Measurements from ENCODE around the gene CFAP299.
"Not testable (repeated sequence)": the region's sequence is repeated elsewhere in the genome, so short reads cannot be mapped to it uniquely, and the experiment has no call there.

CFAP299 gene

DNA sequence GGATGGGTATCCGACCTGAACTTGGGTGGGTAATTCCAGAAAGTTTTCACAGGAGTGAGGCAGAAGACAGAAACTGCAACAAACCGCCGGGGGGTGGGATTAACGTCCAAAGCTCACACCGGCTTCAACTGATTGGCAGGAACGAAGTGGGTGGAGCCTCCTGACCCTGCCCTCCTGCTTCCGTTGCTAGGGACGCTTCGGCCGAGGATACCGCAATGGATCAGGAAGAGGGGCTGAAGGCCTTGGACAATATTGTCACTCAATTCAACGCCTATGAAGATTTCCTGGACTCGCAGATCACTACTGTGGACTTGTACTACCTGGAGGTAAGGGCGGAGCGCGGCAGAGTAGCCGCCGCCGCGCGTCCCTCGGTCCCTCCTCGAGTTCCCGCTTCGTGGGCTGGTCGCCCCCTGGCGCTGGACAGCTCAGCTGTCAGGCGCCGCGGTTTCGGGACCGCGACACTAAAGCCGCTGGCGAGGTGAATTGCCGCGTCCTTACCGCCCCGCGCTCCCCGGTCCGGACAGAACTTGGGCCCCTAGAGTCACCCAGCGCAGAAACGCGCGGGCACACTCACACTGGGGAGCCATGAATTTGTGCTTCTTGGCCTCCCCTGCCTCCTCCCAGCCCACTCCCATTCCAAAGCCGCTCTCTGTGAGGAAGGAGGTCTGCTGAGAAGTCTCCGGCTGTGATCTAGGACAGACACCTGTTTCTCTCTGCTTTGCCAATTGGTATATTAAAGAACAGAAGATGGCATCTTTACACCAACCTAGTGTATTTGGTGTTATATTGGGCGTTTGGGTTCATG is at the start of gene CFAP299:
Gene CFAP299, plus strand, starts transcription at position 177 of the 805 bp plus-strand sequence.
- no peak for FAIRE-seq

GRCh38 chr4:80286451-80286850 is 49.1 kb upstream of the CFAP299 start:
- no peak for FAIRE-seq

DNA sequence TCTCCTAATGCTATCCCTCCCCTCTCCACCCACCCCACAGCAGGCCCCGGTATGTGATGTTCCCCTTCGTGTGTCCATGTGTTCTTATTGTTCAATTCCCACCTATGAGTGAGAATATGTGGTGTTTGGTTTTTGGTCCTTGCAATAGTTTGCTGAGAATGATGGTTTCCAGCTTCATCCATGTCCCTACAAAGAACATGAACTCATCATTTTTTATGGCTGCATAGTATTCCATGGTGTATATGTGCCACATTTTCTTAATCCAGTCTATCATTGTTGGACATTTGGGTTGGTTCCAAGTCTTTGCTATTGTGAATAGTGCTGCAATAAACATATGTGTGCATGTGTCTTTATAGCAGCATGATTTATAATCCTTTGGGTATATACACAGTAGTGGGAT is 44.9 kb upstream of the CFAP299 start:
- FAIRE-seq = not testable (repeated sequence)

DNA sequence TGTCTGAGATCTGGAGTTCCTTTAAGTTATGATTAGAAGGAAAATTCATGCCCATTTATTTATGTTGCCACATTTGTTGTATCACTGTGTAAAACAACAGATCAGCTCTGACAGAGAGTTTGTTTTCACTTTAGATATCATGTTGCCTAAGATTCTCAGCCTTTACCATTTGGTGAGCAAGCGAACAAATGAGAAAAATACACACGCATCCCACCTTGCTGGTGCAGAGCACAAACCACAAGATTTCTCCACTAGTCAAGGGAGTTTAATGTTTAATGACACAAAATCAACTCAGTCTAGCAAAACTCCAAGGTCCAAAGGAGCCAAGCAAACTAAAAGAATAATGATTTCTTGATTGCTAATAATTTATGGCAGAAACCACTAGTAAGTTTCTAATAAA is 41.3 kb upstream of the CFAP299 start:
- no peak for FAIRE-seq

GRCh38 chr4:80295336-80295735 is 40.2 kb upstream of the CFAP299 start:
- FAIRE-seq = no peak

GRCh38 chr4:80295826-80296225 is 39.7 kb upstream of the CFAP299 start:
- no peak for FAIRE-seq

GRCh38 chr4:80301884-80302283 is 33.6 kb upstream of the CFAP299 start:
- no peak for FAIRE-seq

DNA sequence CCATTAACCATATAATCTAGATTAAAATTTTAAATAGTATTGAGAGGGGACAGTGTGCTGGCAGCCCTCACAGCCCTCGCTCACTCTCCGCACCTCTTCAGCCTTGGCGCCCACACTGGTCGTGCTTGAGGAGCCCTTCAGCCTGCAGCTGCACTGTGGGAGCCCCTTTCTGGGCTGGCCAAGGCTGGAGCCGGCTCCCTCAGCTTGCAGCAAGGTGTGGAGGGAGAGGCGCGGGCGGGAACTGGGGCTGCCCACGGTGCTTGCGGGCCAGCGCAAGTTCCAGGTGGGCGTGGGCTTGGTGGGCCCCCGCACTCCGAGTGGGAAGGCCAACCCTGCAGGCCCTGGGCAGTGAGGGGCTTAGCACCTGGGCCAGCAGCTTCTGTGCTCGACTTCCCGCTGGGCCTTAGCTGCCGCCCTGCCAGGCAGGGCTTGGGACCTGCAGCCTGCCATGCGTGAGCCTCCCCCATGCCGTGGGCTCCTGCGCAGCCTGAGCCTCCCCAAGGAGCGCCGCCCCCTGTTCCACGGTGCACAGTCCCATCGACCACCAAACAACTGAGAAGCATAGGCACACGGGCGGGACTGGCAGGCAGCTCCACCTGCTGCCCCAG is 32.8 kb upstream of the CFAP299 start:
- FAIRE-seq = no peak

GRCh38 chr4:80305466-80305865 is 30.1 kb upstream of the CFAP299 start:
- no peak for FAIRE-seq

DNA sequence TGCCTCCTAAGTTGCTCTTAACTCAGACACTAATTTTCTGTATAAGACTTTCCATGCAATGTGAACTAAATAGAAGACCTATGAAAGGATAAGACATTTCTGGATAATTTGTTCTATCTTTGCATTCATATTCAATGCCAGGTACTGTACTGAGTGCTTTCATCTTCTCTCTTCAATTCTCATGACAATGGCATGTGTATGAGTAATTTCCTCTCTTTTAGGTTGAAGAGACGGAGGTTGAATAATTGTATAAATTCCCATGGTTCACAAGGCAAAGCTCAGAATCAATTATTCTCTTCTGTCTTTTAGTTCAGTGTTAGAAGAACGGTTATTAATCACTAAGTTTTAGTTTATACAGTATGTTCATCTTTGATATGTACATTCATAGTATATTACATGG is 29.3 kb upstream of the CFAP299 start:
- no peak for FAIRE-seq

DNA sequence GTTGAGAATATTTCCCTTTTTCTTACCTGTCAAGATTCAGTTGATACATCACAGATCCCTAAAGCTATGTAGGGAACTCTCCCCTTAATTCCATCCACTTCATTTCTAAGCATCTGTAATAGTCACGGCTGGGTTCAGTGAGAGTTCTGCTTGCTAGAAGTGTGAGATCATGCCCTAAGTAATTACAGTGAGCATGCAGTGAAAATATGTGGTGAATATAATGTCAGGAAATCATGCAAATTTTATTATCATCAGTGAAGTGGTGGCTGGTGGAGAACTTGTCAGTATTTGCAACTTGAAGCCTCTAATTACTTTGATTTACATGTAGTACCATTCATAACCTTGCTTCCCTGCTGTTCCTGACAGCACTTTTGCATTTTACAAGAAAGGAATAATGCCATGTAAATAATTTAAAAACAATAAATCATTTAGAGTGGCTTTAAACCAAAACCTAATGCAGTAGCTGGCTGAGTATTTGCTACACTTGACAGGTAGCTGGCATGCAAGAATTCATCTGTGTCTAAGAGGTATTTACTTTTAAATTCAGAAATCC is 28.3 kb upstream of the CFAP299 start:
- no peak for FAIRE-seq

- FAIRE-seq = no peak
Measured at GRCh38 chr4:80307774-80308465, 27.6 kb upstream of the CFAP299 start.

- no peak for FAIRE-seq
Measured at GRCh38 chr4:80308466-80308822, 27.1 kb upstream of the CFAP299 start.

- no peak for FAIRE-seq
Measured at GRCh38 chr4:80309294-80310004, 26.1 kb upstream of the CFAP299 start.

DNA sequence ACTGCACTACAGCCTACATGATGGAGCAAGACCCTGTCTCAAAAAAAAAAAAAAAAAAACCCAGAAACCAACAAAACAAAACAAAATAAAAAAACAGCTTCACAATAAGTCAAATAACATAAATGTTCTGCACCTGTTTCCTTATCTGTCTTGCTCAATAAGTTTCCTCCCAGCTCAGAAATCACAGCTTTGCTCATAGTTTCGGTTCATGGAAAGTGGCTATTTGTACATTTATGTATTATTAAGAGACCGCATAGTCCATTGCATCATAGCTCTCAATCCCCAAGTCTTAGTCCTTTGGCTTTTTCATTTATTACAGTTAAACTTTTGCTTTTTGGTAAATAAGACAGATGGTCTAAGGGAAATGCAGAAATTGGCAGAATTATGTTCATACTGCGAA is 24.4 kb upstream of the CFAP299 start:
- FAIRE-seq = no peak

- FAIRE-seq = no peak
Measured at GRCh38 chr4:80312124-80312523, 23.4 kb upstream of the CFAP299 start.

- no peak for FAIRE-seq
Measured at GRCh38 chr4:80313627-80314026, 21.9 kb upstream of the CFAP299 start.

GRCh38 chr4:80315848-80316247 is 19.7 kb upstream of the CFAP299 start:
- FAIRE-seq = not testable (repeated sequence)

GRCh38 chr4:80321341-80321740 is 14.2 kb upstream of the CFAP299 start:
- FAIRE-seq = no peak

GRCh38 chr4:80321776-80322175 is 13.8 kb upstream of the CFAP299 start:
- FAIRE-seq = no peak

DNA sequence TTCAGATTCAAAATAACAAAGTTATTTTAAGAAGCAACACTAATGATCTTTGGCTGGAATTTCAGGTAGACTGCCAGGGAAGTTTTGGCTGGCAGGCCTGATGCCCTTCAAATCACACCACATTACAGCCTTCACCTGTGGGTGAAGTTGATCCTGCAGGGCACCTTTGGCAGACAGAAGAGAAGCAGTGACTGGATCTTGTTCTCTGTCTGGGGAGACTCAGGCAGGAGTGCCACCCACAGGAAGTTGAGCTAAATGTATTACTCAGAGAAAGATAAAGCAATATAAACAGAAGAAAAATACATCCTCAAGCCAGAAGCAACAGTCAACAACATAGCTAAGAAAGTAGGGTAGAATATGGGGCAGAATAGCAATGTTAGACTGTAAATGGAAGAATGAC is 12.8 kb upstream of the CFAP299 start:
- FAIRE-seq = no peak

DNA sequence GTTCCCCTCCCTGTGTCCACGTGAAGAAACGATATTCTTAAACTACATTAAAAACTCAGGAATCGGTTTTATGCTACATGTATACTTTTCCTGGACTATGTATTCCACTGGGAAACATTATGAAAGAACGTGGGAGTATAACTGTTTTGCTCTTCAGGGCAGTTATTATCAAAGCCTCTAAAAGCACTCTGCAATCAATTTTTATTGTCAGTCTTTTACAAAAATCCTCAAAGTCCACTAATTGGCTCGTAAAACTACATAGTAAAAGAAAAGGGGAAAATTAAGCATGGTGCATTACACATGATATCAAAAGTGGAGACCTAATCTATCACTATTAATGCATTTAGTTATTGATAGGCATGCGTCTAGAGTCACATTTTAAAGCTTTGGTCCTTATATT is 11.4 kb upstream of the CFAP299 start:
- FAIRE-seq = no peak

DNA sequence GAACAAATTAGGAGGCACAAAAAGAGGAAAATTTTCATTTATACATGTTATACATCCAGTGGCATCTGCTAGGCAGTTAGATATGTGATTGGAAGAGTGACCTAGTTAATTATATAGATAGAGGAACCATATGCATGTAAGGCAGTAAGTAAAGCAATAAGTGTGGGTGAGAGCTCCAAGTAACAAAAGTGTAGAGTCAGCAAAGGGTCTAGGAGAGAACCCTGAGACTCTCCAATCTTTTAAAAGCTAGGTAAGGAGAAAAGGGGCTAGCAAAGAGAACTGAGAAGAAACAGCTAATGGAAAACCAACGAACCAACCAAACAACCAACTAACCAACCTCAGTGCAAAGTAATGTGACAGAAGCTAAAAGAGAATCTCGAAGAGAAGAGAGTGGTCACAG is 3.8 kb upstream of the CFAP299 start:
- FAIRE-seq = no peak
